Measurements from ENCODE around the gene MARK2. TPM values are rescaled to one million over a fixed set of nuclear protein-coding genes. Genes with fewer than 3 reads are reported as not detected.

The MARK2 gene
- polyA plus RNA-seq, 3 donors = 32.4 to 55.7 (median 33.3) TPM

DNA sequence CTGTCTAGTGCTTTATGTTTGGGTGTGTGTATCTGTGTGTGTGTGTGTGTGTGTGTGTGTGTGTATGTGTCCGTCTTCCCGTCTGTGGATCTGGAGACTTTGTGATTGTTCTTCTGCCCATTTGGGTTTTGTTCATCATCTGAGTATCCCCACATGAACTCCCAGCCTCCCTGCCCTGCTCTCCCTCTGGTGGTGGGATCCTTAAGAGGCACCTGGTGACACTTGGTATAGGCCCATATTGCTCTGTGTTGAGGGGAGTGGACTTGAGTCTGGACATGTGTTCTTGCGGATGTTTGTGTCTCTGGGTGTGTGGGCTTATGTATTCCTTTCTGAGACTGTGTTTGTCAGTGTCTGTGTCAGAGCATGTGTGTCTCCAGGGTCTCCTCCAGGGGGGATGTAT lies 62.8 kb downstream of the MARK2 start:
- Mint-ChIP-seq H3K4me1 (no peaks in the 10 kb centered on the region), H3K9me3 (no peaks in the 10 kb centered on the region), H3K4me3 (no peak overlapping the region), H3K36me3 (peaks cover 92 to 97% of the 10 kb centered on the region in 2 donors), H3K27ac (peak overlapping the region in 3 of 7 donors; percentile 31 to 63 (median 33)), H3K27me3 (ENCODE audit: low read depth in 3 of 3) (peaks cover 0 to 4% (median 0%) of the 10 kb centered on the region in 3 donors)
- Histone ChIP-seq H3K9me3 (replicated peaks in 1 of 2; ENCODE audit: control insufficient read depth in 1 of 2, insufficient read depth in 1 of 2, low read length in 2 of 2) (no peaks in the 10 kb centered on the region), H3K4me3 (replicated peaks in 1 of 3; ENCODE audit: low read depth in 2 of 3, low read length in 3 of 3) (no peak overlapping the region), H2AFZ (ENCODE audit: insufficient read depth, low read depth, low read length, poor library complexity, severe bottlenecking) (no peak overlapping the region), H4K20me1 (ENCODE audit: insufficient read depth, low read length) (peaks cover 100% of the 10 kb centered on the region), H3K79me2 (ENCODE audit: insufficient read depth, low read length) (peaks cover 8% of the 10 kb centered on the region), H3K4me2 (replicated peaks; ENCODE audit: extremely low read depth, low read length, poor library complexity, severe bottlenecking) (no peak overlapping the region), H3K4me1 (ENCODE audit: control insufficient read depth in 1 of 2, insufficient read depth in 2 of 2, low read length in 2 of 2) (no peaks in the 10 kb centered on the region), H3K27ac (ENCODE audit: low read depth in 1 of 2, low read length in 2 of 2) (no peak overlapping the region), H3K9ac (ENCODE audit: insufficient read depth, low read length, poor library complexity, severe bottlenecking) (no peak overlapping the region), H3K27me3 (ENCODE audit: control insufficient read depth in 2 of 2, insufficient read depth in 2 of 2, low read length in 2 of 2) (no peaks in the 10 kb centered on the region), H3K36me3 (replicated peaks in 1 of 2; ENCODE audit: control insufficient read depth in 1 of 2, insufficient read depth in 2 of 2, low read length in 2 of 2) (peaks cover 93 to 96% of the 10 kb centered on the region in 2 donors)
- no peak for DNase-seq
- TF ChIP-seq, protein P1, sequence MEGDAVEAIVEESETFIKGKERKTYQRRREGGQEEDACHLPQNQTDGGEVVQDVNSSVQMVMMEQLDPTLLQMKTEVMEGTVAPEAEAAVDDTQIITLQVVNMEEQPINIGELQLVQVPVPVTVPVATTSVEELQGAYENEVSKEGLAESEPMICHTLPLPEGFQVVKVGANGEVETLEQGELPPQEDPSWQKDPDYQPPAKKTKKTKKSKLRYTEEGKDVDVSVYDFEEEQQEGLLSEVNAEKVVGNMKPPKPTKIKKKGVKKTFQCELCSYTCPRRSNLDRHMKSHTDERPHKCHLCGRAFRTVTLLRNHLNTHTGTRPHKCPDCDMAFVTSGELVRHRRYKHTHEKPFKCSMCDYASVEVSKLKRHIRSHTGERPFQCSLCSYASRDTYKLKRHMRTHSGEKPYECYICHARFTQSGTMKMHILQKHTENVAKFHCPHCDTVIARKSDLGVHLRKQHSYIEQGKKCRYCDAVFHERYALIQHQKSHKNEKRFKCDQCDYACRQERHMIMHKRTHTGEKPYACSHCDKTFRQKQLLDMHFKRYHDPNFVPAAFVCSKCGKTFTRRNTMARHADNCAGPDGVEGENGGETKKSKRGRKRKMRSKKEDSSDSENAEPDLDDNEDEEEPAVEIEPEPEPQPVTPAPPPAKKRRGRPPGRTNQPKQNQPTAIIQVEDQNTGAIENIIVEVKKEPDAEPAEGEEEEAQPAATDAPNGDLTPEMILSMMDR (IDR thresholded peaks at IDR 0.05) = no peak
- WGBS (ENCODE audit: insufficient coverage) = no CpG with 5 or more reads among the region's 3 CpGs
- intact Hi-C loops (cut with micrococcal nuclease) = no loop called here

DNA sequence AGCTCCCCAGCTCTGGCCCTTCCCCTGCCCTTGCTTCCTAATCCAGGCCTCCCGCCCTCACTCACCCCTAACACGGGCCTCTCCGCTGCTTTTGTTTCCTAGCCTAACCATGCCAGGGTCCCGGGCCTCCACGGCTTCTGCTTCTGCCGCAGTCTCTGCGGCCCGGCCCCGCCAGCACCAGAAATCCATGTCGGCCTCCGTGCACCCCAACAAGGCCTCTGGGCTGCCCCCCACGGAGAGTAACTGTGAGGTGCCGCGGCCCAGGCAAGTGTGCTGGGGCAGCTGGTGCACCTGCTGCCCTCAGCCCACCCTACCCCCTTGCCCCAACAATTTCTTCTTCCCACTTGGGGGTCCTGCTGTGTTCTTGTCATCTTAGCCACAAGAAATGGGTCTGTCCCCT lies 65.0 kb downstream of the MARK2 start:
- 98% methylated on average over 13 of the region's 14 CpGs for WGBS (ENCODE audit: insufficient coverage)
- peaks cover 100% of the 10 kb centered on the region for H4K20me1 ChIP-seq (ENCODE audit: insufficient read depth, low read length)

More for the DNA sequence above, 65.0 kb downstream of the MARK2 start:
- Mint-ChIP-seq H3K27ac (peak overlapping the region in 3 of 7 donors; percentile 33 to 56 (median 43)), H3K36me3 (peaks cover 84 to 98% of the 10 kb centered on the region in 2 donors), H3K27me3 (ENCODE audit: low read depth in 3 of 3) (peaks cover 0 to 4% (median 0%) of the 10 kb centered on the region in 3 donors), H3K9me3 (no peaks in the 10 kb centered on the region), H3K4me1 (no peaks in the 10 kb centered on the region), H3K4me3 (no peak overlapping the region)
- no peak overlapping the region for H2AFZ ChIP-seq (ENCODE audit: insufficient read depth, low read depth, low read length, poor library complexity, severe bottlenecking)
- H3K9ac ChIP-seq (ENCODE audit: insufficient read depth, low read length, poor library complexity, severe bottlenecking) = no peak overlapping the region
- H3K27me3 ChIP-seq (ENCODE audit: control insufficient read depth in 2 of 2, insufficient read depth in 2 of 2, low read length in 2 of 2) = no peaks in the 10 kb centered on the region
- no peaks in the 10 kb centered on the region for H3K9me3 ChIP-seq (replicated peaks in 1 of 2; ENCODE audit: control insufficient read depth in 1 of 2, insufficient read depth in 1 of 2, low read length in 2 of 2)
- H3K4me2 ChIP-seq (replicated peaks; ENCODE audit: extremely low read depth, low read length, poor library complexity, severe bottlenecking) = no peak overlapping the region
- peaks cover 8% of the 10 kb centered on the region for H3K79me2 ChIP-seq (ENCODE audit: insufficient read depth, low read length)
- intact Hi-C loops (cut with micrococcal nuclease) = no loop called here
- TF ChIP-seq, protein P1 (IDR thresholded peaks at IDR 0.05) = no peak
- H3K4me3 ChIP-seq (replicated peaks in 1 of 3; ENCODE audit: low read depth in 2 of 3, low read length in 3 of 3) = no peak overlapping the region
- peaks cover 92 to 95% of the 10 kb centered on the region in 2 donors for H3K36me3 ChIP-seq (replicated peaks in 1 of 2; ENCODE audit: control insufficient read depth in 1 of 2, insufficient read depth in 2 of 2, low read length in 2 of 2)
- DNase-seq = no peak
- no peaks in the 10 kb centered on the region for H3K4me1 ChIP-seq (ENCODE audit: control insufficient read depth in 1 of 2, insufficient read depth in 2 of 2, low read length in 2 of 2)
- no peak overlapping the region for H3K27ac ChIP-seq (ENCODE audit: low read depth in 1 of 2, low read length in 2 of 2)

Data from CD14-positive monocyte (primary cell).